ENCODE data around the gene INF2.

DNA sequence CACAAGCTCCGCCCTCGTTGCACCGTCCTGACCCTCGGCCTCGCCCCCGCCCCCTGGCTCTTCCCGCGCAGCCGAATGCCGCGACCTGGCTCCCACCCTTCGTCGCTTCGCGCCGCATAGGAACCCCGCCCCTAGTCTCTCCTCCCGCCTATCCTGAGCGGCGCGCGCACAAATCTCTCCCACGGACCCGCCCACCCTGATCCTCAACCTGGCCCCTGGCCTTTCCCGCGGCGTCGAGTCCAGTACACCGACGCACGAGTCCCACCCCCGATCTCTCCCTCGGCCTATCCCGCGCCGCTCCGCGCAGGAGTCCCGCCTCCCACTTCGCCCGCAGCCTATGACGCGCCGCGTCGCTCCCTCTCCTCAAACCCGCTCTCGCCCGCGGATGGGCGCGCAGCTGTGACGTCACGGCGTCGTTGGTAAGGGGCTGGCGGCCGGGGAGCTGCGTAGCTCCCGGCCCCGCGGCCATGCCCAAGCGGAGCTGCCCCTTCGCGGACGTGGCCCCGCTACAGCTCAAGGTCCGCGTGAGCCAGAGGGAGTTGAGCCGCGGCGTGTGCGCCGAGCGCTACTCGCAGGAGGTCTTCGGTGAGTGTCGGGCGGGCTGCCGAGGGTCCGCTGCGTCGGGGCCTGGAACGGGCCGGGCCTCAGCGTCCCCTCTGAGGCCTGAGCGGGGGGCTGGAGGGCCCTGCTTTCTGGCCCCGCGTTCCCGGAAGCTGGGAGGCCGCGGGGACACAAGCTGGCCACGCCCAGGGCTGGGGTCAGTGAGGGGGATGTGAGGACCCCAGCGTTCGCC is 63.5 kb downstream of the INF2 start, which contains the start of gene SIVA1:
- TF ChIP-seq, protein P1, sequence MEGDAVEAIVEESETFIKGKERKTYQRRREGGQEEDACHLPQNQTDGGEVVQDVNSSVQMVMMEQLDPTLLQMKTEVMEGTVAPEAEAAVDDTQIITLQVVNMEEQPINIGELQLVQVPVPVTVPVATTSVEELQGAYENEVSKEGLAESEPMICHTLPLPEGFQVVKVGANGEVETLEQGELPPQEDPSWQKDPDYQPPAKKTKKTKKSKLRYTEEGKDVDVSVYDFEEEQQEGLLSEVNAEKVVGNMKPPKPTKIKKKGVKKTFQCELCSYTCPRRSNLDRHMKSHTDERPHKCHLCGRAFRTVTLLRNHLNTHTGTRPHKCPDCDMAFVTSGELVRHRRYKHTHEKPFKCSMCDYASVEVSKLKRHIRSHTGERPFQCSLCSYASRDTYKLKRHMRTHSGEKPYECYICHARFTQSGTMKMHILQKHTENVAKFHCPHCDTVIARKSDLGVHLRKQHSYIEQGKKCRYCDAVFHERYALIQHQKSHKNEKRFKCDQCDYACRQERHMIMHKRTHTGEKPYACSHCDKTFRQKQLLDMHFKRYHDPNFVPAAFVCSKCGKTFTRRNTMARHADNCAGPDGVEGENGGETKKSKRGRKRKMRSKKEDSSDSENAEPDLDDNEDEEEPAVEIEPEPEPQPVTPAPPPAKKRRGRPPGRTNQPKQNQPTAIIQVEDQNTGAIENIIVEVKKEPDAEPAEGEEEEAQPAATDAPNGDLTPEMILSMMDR (conservative IDR thresholded peaks at IDR 0.05; ENCODE audit: low read depth, low read length) = no peak
- no peak for TF ChIP-seq EZH2 (IDR thresholded peaks at IDR 0.05; ENCODE audit: borderline replicate concordance, low read depth, low read length, poor library complexity, severe bottlenecking)
